ENCODE data around the gene ACHE. TPM values are rescaled to one million over a fixed set of nuclear protein-coding genes. Genes with fewer than 3 reads are reported as not detected.
"Not testable (repeated sequence)": the region's sequence is repeated elsewhere in the genome, so short reads cannot be mapped to it uniquely, and the experiment has no call there.

ACHE gene
- total RNA-seq: not detected

DNA sequence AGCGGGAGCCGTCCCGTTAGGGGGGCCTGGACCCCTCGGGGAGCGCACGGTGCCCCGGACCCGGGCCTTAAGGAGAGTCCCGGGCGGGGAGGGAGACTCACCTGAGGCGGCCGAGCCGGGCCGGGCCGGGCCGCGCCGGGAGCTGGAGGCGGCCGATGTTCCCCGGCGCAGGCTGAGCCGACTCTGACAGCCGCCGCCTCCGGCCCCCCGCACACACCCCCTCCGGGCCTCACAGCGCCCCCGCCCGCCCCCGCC is at the start of gene ACHE:
Gene ACHE, minus strand, starts transcription at position 188 of the 255 bp plus-strand sequence. CDS start 1,656 bp downstream, outside the sequence.
- Mint-ChIP-seq H3K4me3 (peak within 1 kb of the TSS; percentile 78), H3K27me3 (peaks cover 25% of the 10 kb centered on the region), H3K36me3 (ENCODE audit: low read depth) (peaks cover 6% of the 10 kb centered on the region), H3K9me3 (no peaks in the 10 kb centered on the region), H3K4me1 (peaks cover 6% of the 10 kb centered on the region), H3K27ac (no peak within 1 kb of the TSS)
- no peak for ATAC-seq (replicated peaks)

DNA sequence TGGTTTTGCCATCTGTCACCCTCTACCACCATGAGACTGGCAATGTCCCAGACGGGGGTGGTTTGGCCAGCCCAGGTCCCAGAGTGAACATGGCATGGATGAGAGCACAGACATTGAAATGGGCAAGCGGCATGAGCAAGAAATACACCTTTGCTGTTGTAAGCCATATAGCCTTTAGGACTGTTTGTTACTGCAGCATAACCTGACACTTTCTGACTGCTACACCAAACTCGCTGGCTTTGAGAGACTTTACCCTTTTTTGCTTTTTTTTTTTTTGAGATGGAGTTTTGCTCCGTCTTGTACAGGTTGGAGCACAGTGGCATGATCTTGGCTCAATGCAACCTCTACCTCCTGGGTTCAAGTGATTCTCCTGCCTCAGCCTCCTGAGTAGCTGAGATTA is 48.5 kb upstream of the ACHE start:
- H3K27ac Mint-ChIP-seq: no peak overlapping the region
- H3K4me3 Mint-ChIP-seq: no peak overlapping the region
- peaks cover 4% of the 10 kb centered on the region for H3K9me3 Mint-ChIP-seq
- no peak for ATAC-seq (replicated peaks)
- peaks cover 5% of the 10 kb centered on the region for H3K27me3 Mint-ChIP-seq
- H3K36me3 Mint-ChIP-seq (ENCODE audit: low read depth): no peaks in the 10 kb centered on the region
- no peaks in the 10 kb centered on the region for H3K4me1 Mint-ChIP-seq

DNA sequence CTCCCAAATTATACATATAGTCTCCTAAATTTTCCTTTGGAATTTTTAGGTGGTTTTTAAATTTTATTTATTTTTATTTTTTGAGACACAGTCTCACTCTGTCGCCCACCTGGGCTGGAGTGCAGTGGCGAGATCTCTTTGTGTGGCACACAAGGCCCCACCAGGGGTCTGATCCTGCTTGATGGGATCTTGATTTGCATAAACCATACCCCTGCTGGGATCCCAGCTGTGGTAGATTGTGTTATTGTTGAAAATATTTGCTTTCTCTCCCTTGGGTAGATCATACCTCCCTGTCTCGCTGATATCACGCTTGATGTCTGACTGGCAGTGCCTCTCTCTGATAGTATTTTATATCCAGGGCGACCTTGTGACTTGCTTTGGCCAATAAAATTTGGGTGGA is 48.0 kb upstream of the ACHE start:
- Mint-ChIP-seq H3K4me3 (no peak overlapping the region), H3K27ac (no peak overlapping the region), H3K4me1 (no peaks in the 10 kb centered on the region), H3K36me3 (ENCODE audit: low read depth) (no peaks in the 10 kb centered on the region), H3K9me3 (peaks cover 4% of the 10 kb centered on the region), H3K27me3 (peaks cover 5% of the 10 kb centered on the region)
- no peak for ATAC-seq (replicated peaks)

DNA sequence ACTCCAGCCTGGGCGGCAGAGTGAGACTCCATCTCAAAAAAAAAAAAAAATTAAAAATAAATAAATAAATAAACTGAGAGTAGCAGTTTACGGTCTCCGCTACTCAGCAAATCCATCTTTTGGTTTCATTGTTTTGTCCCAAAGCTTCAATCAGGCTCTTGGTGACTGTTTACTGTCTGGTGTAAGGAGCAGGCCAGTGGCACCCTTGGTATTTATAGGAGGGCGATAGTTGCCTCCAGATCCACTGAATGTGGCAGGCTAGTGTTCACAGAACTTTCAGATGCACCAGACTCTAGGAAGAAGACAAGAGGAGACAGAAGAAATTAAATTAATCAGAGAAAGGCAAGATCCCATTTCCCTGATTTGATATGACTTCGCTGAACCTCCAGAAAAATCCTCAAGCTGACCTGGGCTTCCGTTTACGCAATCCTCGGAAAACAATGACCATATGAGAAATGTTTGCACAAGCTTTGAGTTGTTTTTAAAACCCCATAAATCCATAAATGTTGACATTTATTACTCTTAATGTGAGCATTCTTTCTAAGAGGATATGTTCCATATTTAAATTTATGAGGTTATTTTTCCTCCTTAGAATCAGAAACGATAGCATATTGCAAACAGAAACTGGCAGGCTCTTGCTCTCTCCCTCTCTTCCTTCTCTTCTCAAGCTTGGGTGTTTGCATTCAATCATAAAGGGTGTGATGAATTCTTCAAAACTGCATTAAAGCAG is 46.5 kb upstream of the ACHE start:
- Mint-ChIP-seq H3K27ac (no peak overlapping the region), H3K9me3 (peaks cover 4% of the 10 kb centered on the region), H3K27me3 (peaks cover 9% of the 10 kb centered on the region), H3K36me3 (ENCODE audit: low read depth) (no peaks in the 10 kb centered on the region), H3K4me1 (no peaks in the 10 kb centered on the region), H3K4me3 (no peak overlapping the region)
- ATAC-seq (replicated peaks): no peak

DNA sequence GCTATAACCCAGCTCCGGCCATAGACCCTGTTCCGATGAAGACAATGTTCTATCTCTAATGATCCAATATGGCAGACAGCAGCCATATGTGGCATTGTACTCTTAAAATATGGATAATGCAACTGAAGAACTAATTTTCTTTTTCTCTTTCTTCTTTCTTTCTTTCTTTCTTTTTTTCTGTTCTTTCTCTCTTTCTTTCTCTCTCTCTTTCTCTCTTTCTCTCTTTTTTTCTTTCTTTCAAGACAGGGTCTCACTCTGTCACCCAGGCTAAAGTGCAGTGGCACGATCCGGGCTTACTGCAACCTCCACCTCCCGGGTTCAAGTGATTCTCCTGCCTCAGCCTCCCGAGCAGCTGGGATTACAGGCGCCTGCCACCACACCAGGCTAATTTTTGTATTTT is 40.5 kb upstream of the ACHE start:
- H3K27me3 Mint-ChIP-seq: peaks cover 17% of the 10 kb centered on the region
- not testable (repeated sequence) for H3K9me3 Mint-ChIP-seq; H3K36me3 Mint-ChIP-seq (ENCODE audit: low read depth); H3K27ac Mint-ChIP-seq; H3K4me1 Mint-ChIP-seq; H3K4me3 Mint-ChIP-seq; ATAC-seq (replicated peaks)

DNA sequence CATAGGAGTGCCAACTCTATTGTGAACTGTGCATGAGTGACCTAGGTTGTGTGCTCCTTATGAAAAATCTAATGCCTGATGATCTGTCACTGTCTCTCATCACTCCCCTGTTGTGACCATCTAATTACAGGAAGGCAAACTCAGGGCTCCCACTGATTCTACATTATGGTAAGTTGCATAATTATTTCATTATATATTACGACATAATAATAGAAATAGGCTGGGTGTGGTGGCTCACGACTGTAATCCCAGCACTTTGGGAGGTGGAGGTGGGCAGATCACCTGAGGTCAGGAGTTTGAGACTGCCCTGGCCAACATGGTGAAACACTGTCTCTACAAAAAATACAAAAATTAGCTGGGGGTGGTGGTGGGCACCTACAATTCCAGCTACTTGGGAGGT is 39.7 kb upstream of the ACHE start:
- not testable (repeated sequence) for H3K27ac Mint-ChIP-seq; H3K4me3 Mint-ChIP-seq; H3K4me1 Mint-ChIP-seq; ATAC-seq (replicated peaks); H3K9me3 Mint-ChIP-seq; H3K36me3 Mint-ChIP-seq (ENCODE audit: low read depth)
- peaks cover 21% of the 10 kb centered on the region for H3K27me3 Mint-ChIP-seq

DNA sequence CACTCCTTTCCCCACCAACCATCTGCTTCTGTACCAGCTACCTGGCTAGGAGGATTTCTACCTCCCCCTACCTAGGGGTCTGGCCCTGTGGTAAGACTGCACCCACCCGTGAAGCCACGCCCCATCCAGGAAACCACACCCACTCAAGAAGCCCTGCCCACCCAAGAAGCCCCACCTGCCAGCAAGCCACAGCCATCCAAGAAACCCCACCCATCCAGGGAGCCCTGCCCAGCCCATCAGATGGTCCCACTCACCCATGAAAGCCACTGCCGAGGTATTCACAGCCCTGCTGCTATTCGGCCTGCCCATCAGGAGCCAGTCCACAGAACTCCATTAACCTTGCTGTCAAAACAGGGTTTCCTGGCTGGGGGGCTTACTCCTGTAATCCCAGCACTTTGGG is 38.0 kb upstream of the ACHE start:
- H3K9me3 Mint-ChIP-seq: peaks cover 5% of the 10 kb centered on the region
- no peaks in the 10 kb centered on the region for H3K36me3 Mint-ChIP-seq (ENCODE audit: low read depth)
- H3K4me1 Mint-ChIP-seq: no peaks in the 10 kb centered on the region
- no peak overlapping the region for H3K27ac Mint-ChIP-seq
- no peak for ATAC-seq (replicated peaks)
- H3K27me3 Mint-ChIP-seq: peaks cover 21% of the 10 kb centered on the region
- H3K4me3 Mint-ChIP-seq: no peak overlapping the region

DNA sequence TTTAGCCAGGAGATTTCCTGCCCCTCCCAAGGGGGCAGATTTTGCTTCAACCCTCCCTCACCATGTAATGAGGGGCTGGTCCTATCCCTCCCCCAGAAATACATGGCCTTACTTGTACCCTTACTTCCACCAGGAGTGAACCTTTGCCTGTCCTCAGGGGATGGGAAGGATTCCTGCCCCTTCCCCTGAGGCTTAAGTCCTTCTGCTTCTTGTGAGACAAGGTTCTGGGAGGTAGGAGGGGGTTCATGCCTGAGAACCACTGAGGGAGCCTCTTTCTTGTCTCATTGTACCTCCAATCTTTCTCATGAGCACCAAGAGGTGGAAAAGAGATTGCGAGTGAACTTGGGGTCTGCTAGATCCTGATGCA is 34.1 kb upstream of the ACHE start:
- Mint-ChIP-seq H3K36me3 (ENCODE audit: low read depth) (no peaks in the 10 kb centered on the region), H3K4me1 (no peaks in the 10 kb centered on the region), H3K4me3 (no peak overlapping the region), H3K27me3 (peaks cover 13% of the 10 kb centered on the region), H3K9me3 (peaks cover 5% of the 10 kb centered on the region), H3K27ac (no peak overlapping the region)
- ATAC-seq (replicated peaks): no peak

DNA sequence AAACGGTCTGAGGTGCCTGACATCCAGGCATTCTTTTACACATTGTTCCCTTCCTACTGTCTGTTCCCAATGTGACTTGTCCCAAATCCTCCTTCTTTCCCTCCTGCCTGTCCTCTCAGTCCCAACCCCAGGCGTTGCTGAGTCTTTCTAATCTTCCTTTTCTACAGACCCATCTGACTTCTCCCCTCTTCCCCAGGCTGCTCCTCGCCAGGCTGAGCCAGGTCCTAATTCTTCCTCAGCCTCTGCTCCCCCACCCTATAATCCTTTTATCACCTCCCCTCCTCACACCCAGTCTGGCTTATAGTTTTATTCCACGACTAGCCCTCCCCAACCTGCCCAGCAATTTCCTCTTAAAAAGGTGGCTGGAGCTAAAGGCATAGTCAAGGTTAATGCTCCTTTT is 27.9 kb upstream of the ACHE start:
- not testable (repeated sequence) for H3K4me1 Mint-ChIP-seq; H3K9me3 Mint-ChIP-seq; H3K4me3 Mint-ChIP-seq; H3K27ac Mint-ChIP-seq; H3K36me3 Mint-ChIP-seq (ENCODE audit: low read depth); ATAC-seq (replicated peaks)
- H3K27me3 Mint-ChIP-seq: peaks cover 29% of the 10 kb centered on the region

DNA sequence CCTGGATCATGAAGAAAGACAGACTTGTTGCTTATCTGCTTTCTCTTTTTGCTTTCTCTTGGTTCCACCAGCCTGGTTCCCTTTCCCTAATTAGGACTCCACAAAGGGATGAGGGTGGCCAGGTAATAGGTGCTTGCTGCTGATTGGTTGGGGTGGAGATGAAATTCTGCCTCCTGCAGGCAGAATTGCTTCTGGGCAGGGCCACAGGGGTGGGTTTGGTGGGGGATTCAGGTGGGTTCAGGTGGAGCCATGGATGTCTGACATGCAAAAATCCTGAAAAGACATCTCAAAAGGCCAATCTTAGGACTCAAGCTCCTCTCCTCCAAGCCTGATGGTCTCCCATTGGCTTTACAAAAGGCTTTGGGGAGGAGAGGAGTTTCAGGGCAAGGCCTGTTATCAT is 25.4 kb upstream of the ACHE start:
- Mint-ChIP-seq H3K9me3 (no peaks in the 10 kb centered on the region), H3K4me3 (no peak overlapping the region), H3K36me3 (ENCODE audit: low read depth) (no peaks in the 10 kb centered on the region), H3K27me3 (peaks cover 36% of the 10 kb centered on the region), H3K27ac (no peak overlapping the region), H3K4me1 (no peaks in the 10 kb centered on the region)
- no peak for ATAC-seq (replicated peaks)

DNA sequence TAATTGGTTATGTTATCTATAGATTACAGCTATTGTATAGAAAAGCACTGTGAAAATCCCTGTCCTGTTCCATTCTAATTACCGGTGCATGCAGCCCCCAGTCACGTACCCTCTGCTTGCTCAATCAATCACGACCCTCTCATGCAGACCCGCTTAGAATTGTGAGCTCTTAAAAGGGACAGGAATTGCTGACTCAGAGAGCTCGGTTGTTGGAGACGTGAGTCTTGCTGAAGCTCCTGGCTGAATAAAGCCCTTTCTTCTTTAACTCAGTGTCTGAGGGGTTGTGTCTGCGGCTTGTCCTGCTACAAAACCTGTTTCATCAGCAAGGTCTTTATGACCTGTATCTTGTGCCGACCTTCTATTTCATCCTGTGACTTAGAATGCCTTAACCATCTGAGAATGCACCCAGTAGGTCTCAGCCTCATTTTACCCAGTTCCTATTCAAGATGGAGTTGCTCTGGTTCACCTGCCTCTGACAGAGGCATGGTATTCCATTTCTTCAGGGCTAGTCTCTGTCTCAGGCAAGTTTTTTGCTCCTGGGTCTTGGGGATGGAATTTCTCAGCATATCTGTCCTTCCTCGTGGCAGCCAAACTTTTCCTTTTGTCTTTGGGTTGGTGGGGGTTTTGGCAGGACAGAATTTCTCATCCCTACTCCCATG is 24.2 kb upstream of the ACHE start:
- H3K9me3 Mint-ChIP-seq; H3K36me3 Mint-ChIP-seq (ENCODE audit: low read depth); H3K4me3 Mint-ChIP-seq; H3K27ac Mint-ChIP-seq; H3K4me1 Mint-ChIP-seq; ATAC-seq (replicated peaks): not testable (repeated sequence)
- peaks cover 39% of the 10 kb centered on the region for H3K27me3 Mint-ChIP-seq

DNA sequence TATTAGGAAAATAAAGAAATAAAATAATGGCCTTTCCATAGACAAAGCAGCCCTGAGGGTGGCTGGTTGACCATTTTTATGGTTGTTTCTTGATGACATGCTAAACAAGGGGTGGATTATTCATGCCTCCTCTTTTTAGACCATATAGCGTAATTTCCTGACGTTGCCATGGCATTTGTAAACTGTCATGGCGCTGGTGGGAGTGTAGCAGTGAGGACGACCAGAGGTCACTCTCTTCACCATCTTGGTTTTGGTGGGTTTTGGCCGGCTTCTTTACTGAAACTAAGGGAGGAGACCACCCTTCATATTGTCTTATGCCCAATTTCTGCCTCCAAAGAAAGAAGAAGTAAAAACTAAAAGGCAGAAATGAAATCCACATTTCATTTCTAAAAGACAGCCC is 23.6 kb upstream of the ACHE start:
- H3K4me3 Mint-ChIP-seq; H3K36me3 Mint-ChIP-seq (ENCODE audit: low read depth); H3K4me1 Mint-ChIP-seq; ATAC-seq (replicated peaks); H3K27ac Mint-ChIP-seq; H3K9me3 Mint-ChIP-seq: not testable (repeated sequence)
- H3K27me3 Mint-ChIP-seq: peaks cover 40% of the 10 kb centered on the region

DNA sequence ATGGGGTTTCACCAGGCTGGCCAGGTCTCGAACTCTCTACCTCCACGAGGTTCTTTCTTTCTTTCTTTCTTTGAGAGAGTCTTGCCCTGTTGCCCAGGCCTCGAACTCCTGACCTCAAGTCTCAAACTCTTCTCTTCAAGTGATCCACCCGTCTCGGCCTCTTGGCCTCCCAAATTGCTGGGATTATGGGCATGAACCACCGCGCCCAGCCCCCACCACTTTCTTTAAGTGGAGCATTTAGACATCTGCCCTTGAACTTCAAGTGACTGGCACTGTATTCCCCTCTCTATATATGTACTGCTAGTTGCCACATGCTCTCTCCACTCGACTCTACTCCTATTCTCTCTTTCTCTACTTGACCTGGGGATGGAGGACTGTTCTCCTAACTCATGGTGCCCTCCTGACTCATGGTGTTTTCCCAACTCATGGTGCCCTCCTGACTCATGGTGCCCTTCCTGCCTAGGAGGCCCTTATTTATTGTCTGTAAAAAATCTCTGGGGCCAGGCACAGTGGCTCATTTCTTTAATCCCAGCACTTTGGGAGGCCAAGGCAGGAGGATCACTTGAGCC is 19.3 kb upstream of the ACHE start:
- H3K4me3 Mint-ChIP-seq: no peak overlapping the region
- no peaks in the 10 kb centered on the region for H3K36me3 Mint-ChIP-seq (ENCODE audit: low read depth)
- H3K27me3 Mint-ChIP-seq: peaks cover 22% of the 10 kb centered on the region
- ATAC-seq (replicated peaks): peak; percentile 92
- H3K27ac Mint-ChIP-seq: no peak overlapping the region
- H3K9me3 Mint-ChIP-seq: no peaks in the 10 kb centered on the region
- H3K4me1 Mint-ChIP-seq: peaks cover 6% of the 10 kb centered on the region

DNA sequence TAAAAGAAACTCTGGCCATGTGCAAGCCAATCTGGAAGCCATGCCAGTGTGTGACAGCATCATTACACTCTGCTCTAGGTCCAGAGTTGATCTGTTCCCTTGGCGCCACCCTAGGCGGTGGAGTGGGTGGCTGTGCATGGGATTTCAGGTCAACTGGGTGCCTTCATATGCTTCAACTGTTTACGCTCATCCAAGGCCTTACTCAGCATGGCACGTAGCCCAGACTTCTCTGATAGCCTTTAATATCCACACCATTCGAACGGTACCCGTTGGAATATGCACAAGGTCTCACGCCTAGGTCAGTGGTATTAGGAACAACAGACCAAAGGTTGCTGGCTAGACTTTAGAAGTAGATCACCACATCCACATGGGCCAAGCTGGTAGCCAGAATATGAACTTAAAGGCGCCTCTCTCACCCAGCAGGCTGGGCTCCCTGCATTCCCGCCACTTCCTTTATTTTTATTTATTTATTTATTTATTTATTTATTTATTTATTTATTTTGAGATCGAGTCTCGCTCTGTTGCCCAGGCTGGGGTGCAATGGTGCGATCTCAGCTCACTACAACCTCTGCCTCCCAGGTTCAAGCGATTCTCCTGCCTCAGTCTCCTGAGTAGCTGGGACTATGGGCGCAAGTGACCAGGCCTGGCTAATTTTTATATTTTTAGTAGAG is 18.7 kb upstream of the ACHE start:
- Mint-ChIP-seq H3K4me3 (no peak overlapping the region), H3K27me3 (peaks cover 18% of the 10 kb centered on the region), H3K27ac (no peak overlapping the region), H3K4me1 (peaks cover 6% of the 10 kb centered on the region), H3K9me3 (no peaks in the 10 kb centered on the region), H3K36me3 (ENCODE audit: low read depth) (no peaks in the 10 kb centered on the region)
- ATAC-seq (replicated peaks): no peak

DNA sequence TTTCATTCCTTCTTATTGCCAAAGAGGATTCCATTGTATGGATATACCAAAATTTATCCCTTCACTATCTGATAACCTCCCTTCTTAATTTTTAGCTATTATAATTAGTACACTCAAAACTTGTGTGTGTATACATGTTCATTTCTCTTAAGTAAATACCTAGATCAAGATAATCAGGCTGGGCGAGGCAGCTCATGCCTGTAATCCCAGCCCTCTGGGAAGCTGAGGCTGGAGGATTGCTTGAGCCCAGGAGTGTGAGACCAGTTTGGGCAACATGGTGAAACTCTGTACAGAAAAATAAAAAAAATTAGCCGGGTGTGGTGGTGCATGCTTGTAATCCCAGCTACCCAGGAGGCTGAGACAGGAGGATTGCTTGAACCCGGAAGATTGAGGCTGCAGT is 15.8 kb upstream of the ACHE start:
- no peak overlapping the region for H3K4me3 Mint-ChIP-seq
- H3K27me3 Mint-ChIP-seq: peaks cover 14% of the 10 kb centered on the region
- no peaks in the 10 kb centered on the region for H3K9me3 Mint-ChIP-seq
- H3K27ac Mint-ChIP-seq: no peak overlapping the region
- no peak for ATAC-seq (replicated peaks)
- peaks cover 6% of the 10 kb centered on the region for H3K4me1 Mint-ChIP-seq
- no peaks in the 10 kb centered on the region for H3K36me3 Mint-ChIP-seq (ENCODE audit: low read depth)

All from activated T-helper 17 cell treated with anti-CD3 and anti-CD28 coated beads, Interleukin-2, amount 50 U/mL, for 72 hours (primary cell).